Adrenal gland (tissue), 12 donors: Measurements from ENCODE around the gene KLF16. TPM values are rescaled to one million over a fixed set of nuclear protein-coding genes. Genes with fewer than 3 reads are reported as not detected.

ENCODE experiments used
- DNase-seq, 7 donors: peaks; one replicate each; pipeline ENCODE4 v3.0.0-alpha.2; 2019 to 2020
- H3K27ac ChIP-seq, 5 donors: fragments of 200-600 bp; sonication (generic) in 4 of 5; 1 replicate in 3 of 5; 2 replicates in 2 of 5; pipeline versions ENCODE4 v1.5.1 to v1.8.0; 2016 to 2020; ENCODE audit warnings: mild to moderate bottlenecking in 1 of 5
- H3K27me3 ChIP-seq: fragments of 200-600 bp; 2 replicates; pipeline ENCODE4 v1.8.0; 2021
- H3K36me3 ChIP-seq, 2 donors: fragments of 200-600 bp; replicated peaks in 1 of 2; 1 replicate in 1 of 2; 2 replicates in 1 of 2; pipeline versions ENCODE4 v1.5.1 to v1.8.0; 2018 to 2022
- H3K4me1 ChIP-seq, 2 donors: fragments of 200-600 bp; replicated peaks in 1 of 2; 1 replicate in 1 of 2; 2 replicates in 1 of 2; pipeline versions ENCODE4 v1.5.1 to v1.8.0; 2018 to 2021
- H3K4me3 ChIP-seq, 4 donors: fragments of 200-600 bp; sonication (generic) in 3 of 4; one replicate each; pipeline ENCODE4 v1.5.1; 2016 to 2018
- H3K9me3 ChIP-seq, 3 donors: fragments of 200-600 bp; sonication (generic) in 1 of 3; replicated peaks in 1 of 3; 1 replicate in 2 of 3; 2 replicates in 1 of 3; pipeline versions ENCODE4 v1.5.1 to v1.8.0; 2016 to 2021
- POLR2A ChIP-seq, 2 donors: fragments of 450-650 bp; IDR thresholded peaks; one replicate each; pipeline ENCODE4 v1.6.1; 2017; ENCODE audit warnings: antibody characterized with exemption in 2 of 2, mild to moderate bottlenecking in 2 of 2, moderate library complexity in 1 of 2
- WGBS, 4 donors: extraction: QIAGEN DNeasy Blood & Tissue Kit in 2 of 4; methylation state at CpG; one replicate each; pipeline versions ENCODE4 v1.1.5 to v1.1.7; 2013 to 2017; 5-methylcytosine and 5-hydroxymethylcytosine counted together
- intact Hi-C, 2 donors: fragments of 100-400 bp; cut with DNase I; formaldehyde crosslinking; loops; one replicate each; pipeline versions ENCODE4 v1.14.1 to v1.15.0; 2022 to 2023
- microRNA counts, 2 donors: library from miRNA; unstranded; fragments of <30 nt; microRNA quantifications; one replicate each; lab custom pipeline; 2016
- microRNA-seq, 3 donors: library from miRNA; unstranded; fragments of <30 nt; microRNA quantifications; one replicate each; pipeline ENCODE4, GENCODE V29; 2017 to 2020
- polyA plus RNA-seq, 3 donors: library from polyadenylated mRNA; stranded (reverse); fragments of 200-250 nt in 2 of 3; fragments of 350-450 nt in 1 of 3; fragmentation: Illumina TruSeq in 1 of 3; extraction: RNeasy Lipid Tissue Mini Kit (QIAGEN cat#74804) in 1 of 3; gene quantifications; one replicate each; pipeline ENCODE4 v1.2.3, GENCODE V29; 2013 to 2014
- total RNA-seq, 9 donors: library from RNA; depleted of rRNA in 4 of 9; stranded (reverse); fragments of >200 nt in 4 of 9; fragments of 120-200 nt in 1 of 9; fragmentation: NEBNext Ultra II Directional in 1 of 9; extraction: Animal tissue kit (Norgen Biotek cat#: 25700) in 1 of 9; gene quantifications; one replicate each; pipeline versions ENCODE4 v1.1.0 to v1.2.4, GENCODE V29; 2013 to 2023
- TF ChIP-seq, protein P1 (sequence below), 6 experiments: fragments of 450-650 bp in 4 of 6; fragments of 200-600 bp in 2 of 6; sonication (generic) in 1 of 6; IDR thresholded peaks; 1 replicate in 5 of 6; 2 replicates in 1 of 6; pipeline versions ENCODE4 v1.5.1 to v1.8.0; 2016 to 2021; ENCODE audit warnings: antibody characterized with exemption in 6 of 6, mild to moderate bottlenecking in 2 of 6, moderate library complexity in 1 of 6
- donor health status: healthy with polysubstance abuse.
- donor health status: Bipolar disorder and iron deficiency.
- donor health status: DM: yes; HTN: yes; CAD: no.
- donor health status: DM: no; HTN: no; CAD: no.
- donor health status: DM: no; HTN: no; CAD: no.
- donor health status: DM: yes; HTN: yes; CAD: no.

Gene KLF16
- total and polyA plus RNA-seq, 12 donors: 2.0 to 28.1 (median 13.9) TPM

DNA sequence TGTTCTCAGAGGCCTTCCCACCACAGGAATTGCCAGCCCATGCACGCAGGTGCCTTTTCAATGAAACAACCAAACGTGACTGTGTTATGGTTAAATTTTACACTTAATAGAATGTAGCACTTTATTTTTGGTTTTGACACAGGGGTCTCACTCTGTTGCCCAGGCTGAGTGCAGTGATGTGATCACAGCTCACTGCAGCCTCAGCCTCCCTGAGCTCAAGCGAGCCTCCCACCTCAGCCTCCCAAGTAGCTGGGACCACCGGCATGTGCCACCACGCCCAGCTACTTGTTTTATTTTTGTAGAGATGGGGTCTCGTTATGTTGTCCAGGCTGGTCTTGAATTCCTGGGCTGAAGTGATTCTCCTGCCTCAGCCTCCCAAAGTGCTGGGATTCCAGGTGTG is 58.5 kb downstream of the KLF16 start:
- intact Hi-C loops: no loop called here
- Histone ChIP-seq H3K27me3 (no peaks in the 10 kb centered on the region), H3K9me3 (no peaks in the 10 kb centered on the region), H3K4me1 (no peaks in the 10 kb centered on the region), H3K4me3 (no peak overlapping the region), H3K36me3 (no peaks in the 10 kb centered on the region), H3K27ac (no peak overlapping the region)
- no peak for DNase-seq
- TF ChIP-seq POLR2A (IDR thresholded peaks at IDR 0.05): no peak
- TF ChIP-seq, protein P1, sequence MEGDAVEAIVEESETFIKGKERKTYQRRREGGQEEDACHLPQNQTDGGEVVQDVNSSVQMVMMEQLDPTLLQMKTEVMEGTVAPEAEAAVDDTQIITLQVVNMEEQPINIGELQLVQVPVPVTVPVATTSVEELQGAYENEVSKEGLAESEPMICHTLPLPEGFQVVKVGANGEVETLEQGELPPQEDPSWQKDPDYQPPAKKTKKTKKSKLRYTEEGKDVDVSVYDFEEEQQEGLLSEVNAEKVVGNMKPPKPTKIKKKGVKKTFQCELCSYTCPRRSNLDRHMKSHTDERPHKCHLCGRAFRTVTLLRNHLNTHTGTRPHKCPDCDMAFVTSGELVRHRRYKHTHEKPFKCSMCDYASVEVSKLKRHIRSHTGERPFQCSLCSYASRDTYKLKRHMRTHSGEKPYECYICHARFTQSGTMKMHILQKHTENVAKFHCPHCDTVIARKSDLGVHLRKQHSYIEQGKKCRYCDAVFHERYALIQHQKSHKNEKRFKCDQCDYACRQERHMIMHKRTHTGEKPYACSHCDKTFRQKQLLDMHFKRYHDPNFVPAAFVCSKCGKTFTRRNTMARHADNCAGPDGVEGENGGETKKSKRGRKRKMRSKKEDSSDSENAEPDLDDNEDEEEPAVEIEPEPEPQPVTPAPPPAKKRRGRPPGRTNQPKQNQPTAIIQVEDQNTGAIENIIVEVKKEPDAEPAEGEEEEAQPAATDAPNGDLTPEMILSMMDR (IDR thresholded peaks at IDR 0.05): no peak
- 90 to 97% (median 95%) methylated on average over 5 to 6 of the region's 6 CpGs for WGBS, 4 donors

MicroRNA genes within 50 kb of the gene (microRNA counts, 767-probe panel; counts per million panel counts)
- 0 counts per million in 2 donors for microRNA hsa-miR-1909-3p (lab: Ali Mortazavi, UCI)

Small RNA genes lying within 50 kb of the gene (microRNA-seq; reads per million reads assigned to microRNA genes)
- gene MIR1909: 1.8 to 15.4 (median 4.6) reads per million in 3 donors

Other genes starting within 250 kb of the KLF16 start
- gene TCF3, start 211.0 kb downstream of the KLF16 start, total RNA-seq: 10 to 100 TPM; 15.7 to 96.0 (median 39.9) TPM
- 10 to 100 TPM in 2 of 3 donors, 1 to 10 TPM in 1; 8.5 to 45.1 (median 44.2) TPM for gene TCF3, start 211.0 kb downstream of the KLF16 start, polyA plus RNA-seq
- gene ONECUT3, start 110.1 kb downstream of the KLF16 start, total RNA-seq: not detected
- gene ONECUT3, start 110.1 kb downstream of the KLF16 start, polyA plus RNA-seq: under 1 TPM in 1 of 3 donors, not detected in 2; under 0.01 TPM
- 10 to 100 TPM in 2 of 9 donors, 1 to 10 TPM in 6, under 1 TPM in 1; 0.26 to 15.1 (median 4.9) TPM for gene ATP8B3, start 51.3 kb downstream of the KLF16 start, total RNA-seq
- gene ATP8B3, start 51.3 kb downstream of the KLF16 start, polyA plus RNA-seq: 1 to 10 TPM; 2.0 to 9.2 (median 3.9) TPM
- gene REXO1, start 15.1 kb downstream of the KLF16 start, total RNA-seq: 10 to 100 TPM in 8 of 9 donors, 1 to 10 TPM in 1; 9.3 to 98.8 (median 30.9) TPM
- gene REXO1, start 15.1 kb downstream of the KLF16 start, polyA plus RNA-seq: 100 to 1,000 TPM in 2 of 3 donors, 10 to 100 TPM in 1; 18.4 to 155 (median 150) TPM
- 100 to 1,000 TPM in 4 of 9 donors, 10 to 100 TPM in 5; 51.8 to 145 (median 93.3) TPM for gene ABHD17A, start 21.9 kb upstream of the KLF16 start, total RNA-seq
- gene ABHD17A, start 21.9 kb upstream of the KLF16 start, polyA plus RNA-seq: 100 to 1,000 TPM in 2 of 3 donors, 1 to 10 TPM in 1; 2.5 to 235 (median 195) TPM
- gene ADAT3, start 41.8 kb upstream of the KLF16 start, total RNA-seq: 10 to 100 TPM in 3 of 9 donors, 1 to 10 TPM in 6; 1.7 to 29.6 (median 9.0) TPM
- gene ADAT3, start 41.8 kb upstream of the KLF16 start, polyA plus RNA-seq: 1 to 10 TPM in 2 of 3 donors, not detected in 1; 8.1 to 8.3 TPM
- 100 to 1,000 TPM in 3 of 9 donors, 10 to 100 TPM in 6; 17.7 to 192 (median 74.7) TPM for gene SCAMP4, start 41.8 kb upstream of the KLF16 start, total RNA-seq
- 10 to 100 TPM; 13.5 to 43.8 (median 22.7) TPM for gene SCAMP4, start 41.8 kb upstream of the KLF16 start, polyA plus RNA-seq
- 10 to 100 TPM; 43.3 to 83.4 (median 71.2) TPM for gene CSNK1G2, start 77.6 kb upstream of the KLF16 start, total RNA-seq
- 100 to 1,000 TPM in 2 of 3 donors, 10 to 100 TPM in 1; 30.0 to 120 (median 100) TPM for gene CSNK1G2, start 77.6 kb upstream of the KLF16 start, polyA plus RNA-seq
- 100 to 1,000 TPM in 1 of 9 donors, 10 to 100 TPM in 8; 25.6 to 122 (median 81.7) TPM for gene BTBD2, start 152.1 kb upstream of the KLF16 start, total RNA-seq
- gene BTBD2, start 152.1 kb upstream of the KLF16 start, polyA plus RNA-seq: 10 to 100 TPM; 11.8 to 87.5 (median 57.7) TPM
- gene MKNK2, start 187.7 kb upstream of the KLF16 start, total RNA-seq: 100 to 1,000 TPM in 8 of 9 donors, 10 to 100 TPM in 1; 25.5 to 440 (median 171) TPM
- 100 to 1,000 TPM in 2 of 3 donors, 10 to 100 TPM in 1; 30.4 to 238 (median 140) TPM for gene MKNK2, start 187.7 kb upstream of the KLF16 start, polyA plus RNA-seq
- gene MOB3A, start 232.7 kb upstream of the KLF16 start, total RNA-seq: 10 to 100 TPM in 8 of 9 donors, 1 to 10 TPM in 1; 5.5 to 54.0 (median 45.0) TPM
- 10 to 100 TPM; 13.6 to 22.4 (median 16.0) TPM for gene MOB3A, start 232.7 kb upstream of the KLF16 start, polyA plus RNA-seq
- 1 to 10 TPM in 7 of 9 donors, under 1 TPM in 2; 0.69 to 8.7 (median 2.3) TPM for gene IZUMO4, start 233.3 kb upstream of the KLF16 start, total RNA-seq
- gene IZUMO4, start 233.3 kb upstream of the KLF16 start, polyA plus RNA-seq: 10 to 100 TPM in 2 of 3 donors, 1 to 10 TPM in 1; 2.6 to 24.6 (median 17.4) TPM